Stimulated activated CD4-positive, alpha-beta T cell treated with anti-CD3 and anti-CD28 coated beads, Interleukin-15, amount 100 ng/mL, for 24 hours (primary cell): Measurements from ENCODE around the gene ADAMTSL1.
"Not testable (repeated sequence)": the region's sequence is repeated elsewhere in the genome, so short reads cannot be mapped to it uniquely, and the experiment has no call there.

Source experiments
- DNase-seq: peaks from one replicate; pipeline ENCODE4 v3.0.0-alpha.2; 2020

The ADAMTSL1 gene

DNA sequence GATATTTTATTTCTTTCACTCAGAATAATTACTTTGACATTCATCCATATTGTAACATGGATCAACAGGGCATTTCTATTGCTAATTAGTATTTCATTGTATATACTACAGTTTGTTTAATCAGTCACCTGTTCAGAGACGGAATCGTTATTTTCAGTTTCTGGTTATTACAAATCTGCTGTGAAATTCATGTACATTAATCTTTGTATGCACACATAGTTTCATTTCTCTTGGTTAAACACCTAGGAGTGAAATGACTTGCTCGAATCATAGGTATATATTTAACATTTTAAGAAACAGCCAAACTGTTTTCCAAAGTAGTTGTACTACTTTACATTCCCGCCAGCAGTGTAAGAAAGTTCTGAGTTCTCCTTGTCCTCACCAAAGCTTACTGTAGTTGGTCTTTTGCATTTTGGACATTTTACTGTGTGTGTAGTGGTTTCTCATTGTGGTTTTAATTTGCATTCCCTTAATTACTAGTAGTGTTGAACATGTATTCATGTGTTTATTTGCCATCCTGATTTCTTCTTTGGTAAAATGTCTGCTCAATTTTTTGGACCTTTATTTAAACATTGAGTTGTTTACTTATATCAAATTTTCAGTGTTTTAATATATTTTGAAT is 360.9 kb downstream of the ADAMTSL1 start:
- DNase-seq, result no peak

DNA sequence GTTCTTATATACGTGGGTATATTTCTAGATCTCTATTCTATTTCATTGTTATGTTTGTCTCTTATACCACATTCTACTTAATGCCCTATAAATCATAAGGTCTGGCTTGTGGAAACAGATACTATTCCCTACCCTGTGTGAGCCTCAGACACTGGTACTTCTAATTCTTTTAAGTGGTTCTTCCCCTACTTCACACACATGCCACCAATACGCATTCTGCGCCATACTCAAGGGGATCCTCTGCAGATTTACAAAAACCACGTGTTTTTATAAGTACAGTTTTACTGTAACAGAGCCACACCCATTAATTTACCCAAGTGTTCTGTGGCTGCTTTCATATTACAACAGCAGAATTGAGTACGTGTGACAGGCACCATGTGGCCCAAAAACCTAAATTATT is 363.4 kb downstream of the ADAMTSL1 start:
- no peak for DNase-seq

- DNase-seq, result no peak
Observed at GRCh38 chr9:18847576-18848275, 373.8 kb downstream of the ADAMTSL1 start.

- no peak for DNase-seq
Observed at GRCh38 chr9:18848657-18849056, 374.7 kb downstream of the ADAMTSL1 start.

GRCh38 chr9:18849270-18849669 is 375.3 kb downstream of the ADAMTSL1 start:
- DNase-seq, result no peak

GRCh38 chr9:18849890-18850677 is 376.1 kb downstream of the ADAMTSL1 start:
- no peak for DNase-seq

DNA sequence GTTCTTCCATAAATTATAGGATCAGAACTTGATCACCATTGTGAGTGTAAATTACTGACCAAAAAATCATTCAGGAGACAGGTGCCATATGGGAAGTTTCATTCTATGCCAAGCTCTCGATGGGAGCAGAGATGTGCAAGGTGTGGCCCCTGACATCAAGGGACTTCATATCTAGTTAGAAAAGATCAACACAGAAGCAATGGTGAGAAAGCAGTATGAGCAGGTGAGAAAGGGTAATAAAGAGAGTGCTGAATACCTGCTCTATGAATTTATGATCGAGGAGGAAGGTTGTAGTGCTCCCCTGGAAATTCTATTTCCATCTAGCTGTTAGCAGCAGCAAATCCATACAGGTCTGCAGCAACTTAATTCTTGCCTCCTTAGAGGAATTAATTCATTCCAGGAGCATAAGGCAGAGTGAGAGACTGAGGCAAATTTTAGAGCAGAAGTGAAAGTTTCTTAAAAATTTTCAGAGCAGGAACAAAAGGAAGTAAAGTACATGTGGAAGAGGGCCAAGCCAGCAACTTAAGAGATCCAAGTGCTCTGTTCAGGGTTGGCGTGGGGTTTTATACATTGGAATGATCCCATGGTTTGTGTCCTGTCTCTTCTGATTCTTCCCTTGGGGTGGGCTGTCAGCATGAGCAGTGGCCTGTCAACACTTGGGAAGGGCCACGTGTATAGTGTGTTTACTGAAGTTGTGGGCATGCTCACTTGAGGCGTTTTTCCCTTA is 377.3 kb downstream of the ADAMTSL1 start:
- DNase-seq, result no peak

DNA sequence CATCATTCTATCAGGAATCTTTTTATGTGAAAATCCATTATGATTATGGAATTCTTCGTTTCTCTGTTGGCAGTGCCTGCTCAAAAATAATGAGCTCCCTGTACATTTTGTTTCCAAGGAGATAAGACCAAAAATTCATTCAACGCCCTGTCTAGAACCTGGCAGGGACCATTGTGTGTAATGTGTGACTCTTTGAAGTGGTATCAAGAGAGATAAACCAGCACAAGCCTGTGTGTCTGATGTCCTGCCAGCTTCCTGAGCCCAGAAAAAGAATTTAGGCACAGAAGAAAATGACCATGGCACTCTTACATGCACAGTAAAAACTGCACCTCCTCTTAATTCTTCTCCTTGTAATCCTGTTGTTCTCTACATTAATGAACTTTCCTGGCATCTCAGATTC is 381.7 kb downstream of the ADAMTSL1 start:
- DNase-seq, result no peak

DNA sequence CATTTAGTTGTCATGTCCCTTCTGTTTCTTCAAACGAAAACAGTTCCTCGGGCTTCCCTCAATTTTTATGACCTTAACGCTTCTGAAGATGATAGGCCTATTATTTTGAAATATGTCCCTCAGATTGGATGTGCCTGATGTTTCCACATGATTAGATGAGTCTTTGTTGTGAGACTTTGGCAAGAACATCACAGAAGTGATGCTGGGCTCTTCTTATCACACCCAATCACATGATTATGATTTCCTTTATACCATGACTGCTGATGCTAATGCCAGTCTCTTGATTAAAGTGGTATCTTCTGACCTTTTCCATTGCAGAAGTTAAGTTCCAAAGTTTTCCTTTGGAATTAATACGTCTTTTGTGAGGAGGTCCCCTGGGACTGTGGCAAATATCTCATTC is 383.4 kb downstream of the ADAMTSL1 start:
- no peak for DNase-seq

DNA sequence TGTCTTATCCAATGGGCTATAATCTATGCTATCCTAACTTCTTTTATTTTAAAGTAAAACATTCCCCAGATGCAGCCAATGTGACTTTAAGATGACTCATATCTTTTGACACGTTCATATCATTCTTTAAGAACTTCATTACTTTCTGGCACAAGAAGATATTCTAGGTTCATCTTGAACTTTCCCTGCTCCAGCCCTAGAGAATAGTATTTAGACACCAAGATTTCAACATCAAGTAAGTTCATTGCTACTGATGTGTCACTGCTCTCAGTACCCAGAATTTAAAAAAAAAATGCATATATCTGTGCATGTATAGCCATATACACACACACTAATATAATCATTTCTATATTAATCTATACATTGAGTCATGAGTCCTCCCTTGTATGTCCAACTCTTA is 383.8 kb downstream of the ADAMTSL1 start:
- no peak for DNase-seq

- DNase-seq, result no peak
Observed at GRCh38 chr9:18861609-18862544, 387.9 kb downstream of the ADAMTSL1 start.

DNA sequence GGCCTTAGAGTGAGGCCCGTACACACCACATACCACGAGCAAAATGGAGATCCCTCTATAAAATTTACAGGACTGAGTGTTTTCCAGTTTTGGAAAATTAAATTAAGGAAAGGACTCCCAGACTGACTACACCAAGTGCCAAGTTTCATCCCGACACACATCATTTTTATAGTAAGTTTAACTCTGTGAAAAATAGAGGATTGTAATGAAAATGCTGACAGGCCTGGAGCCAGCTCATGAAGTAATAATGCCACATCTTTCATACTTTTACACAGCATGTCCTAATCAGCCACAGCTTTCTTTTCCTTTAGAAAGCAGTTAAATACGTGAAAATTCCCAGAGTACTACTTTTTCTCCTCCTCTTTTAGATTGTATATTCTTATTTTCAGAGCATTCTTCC is 389.8 kb downstream of the ADAMTSL1 start:
- no peak for DNase-seq

- no peak for DNase-seq
Observed at GRCh38 chr9:18864516-18864915, 390.6 kb downstream of the ADAMTSL1 start.

DNA sequence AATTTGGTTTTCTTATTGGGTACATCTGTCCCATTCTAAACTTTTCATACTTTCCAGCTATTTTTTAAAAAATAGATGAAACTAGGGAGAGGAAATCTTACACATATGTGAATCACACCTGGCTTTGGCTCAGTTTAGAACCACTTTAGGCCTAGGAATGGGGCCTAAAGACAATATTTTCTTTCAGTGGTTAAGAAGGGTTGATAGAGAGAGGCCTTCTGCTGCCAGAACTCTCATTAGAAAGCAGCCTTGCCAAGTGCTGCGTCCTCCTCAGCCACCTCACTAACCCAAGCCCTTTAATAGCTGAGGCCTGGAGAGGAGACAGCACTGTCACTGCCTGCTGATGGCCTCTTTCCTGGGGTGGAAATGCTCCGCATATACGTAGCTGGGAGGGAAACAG is 391.6 kb downstream of the ADAMTSL1 start:
- no peak for DNase-seq

GRCh38 chr9:18866121-18866831 is 392.3 kb downstream of the ADAMTSL1 start:
- no peak for DNase-seq

GRCh38 chr9:18869725-18870124 is 395.8 kb downstream of the ADAMTSL1 start:
- no peak for DNase-seq

- DNase-seq, result no peak
Observed at GRCh38 chr9:18874069-18874468, 400.1 kb downstream of the ADAMTSL1 start.

DNA sequence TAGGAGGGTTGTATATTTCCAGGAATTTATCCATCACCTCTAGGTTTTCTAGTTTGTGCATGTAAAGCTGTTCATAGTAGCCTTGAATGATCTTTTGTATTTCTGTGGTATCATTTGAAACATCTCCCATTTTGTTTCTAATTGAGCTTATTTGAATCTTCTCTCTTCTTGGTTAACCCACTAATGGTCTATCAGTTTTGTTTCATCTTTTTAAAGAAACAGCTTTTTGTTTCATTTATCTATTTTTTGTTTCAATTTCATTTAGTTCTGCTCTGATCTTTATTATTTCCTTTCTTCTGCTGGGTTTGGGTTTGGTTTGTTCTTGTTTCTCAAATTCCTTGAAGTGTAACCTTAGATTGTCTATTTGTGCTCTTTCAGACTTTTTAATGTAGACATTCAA is 401.0 kb downstream of the ADAMTSL1 start:
- DNase-seq, result not testable (repeated sequence)

DNA sequence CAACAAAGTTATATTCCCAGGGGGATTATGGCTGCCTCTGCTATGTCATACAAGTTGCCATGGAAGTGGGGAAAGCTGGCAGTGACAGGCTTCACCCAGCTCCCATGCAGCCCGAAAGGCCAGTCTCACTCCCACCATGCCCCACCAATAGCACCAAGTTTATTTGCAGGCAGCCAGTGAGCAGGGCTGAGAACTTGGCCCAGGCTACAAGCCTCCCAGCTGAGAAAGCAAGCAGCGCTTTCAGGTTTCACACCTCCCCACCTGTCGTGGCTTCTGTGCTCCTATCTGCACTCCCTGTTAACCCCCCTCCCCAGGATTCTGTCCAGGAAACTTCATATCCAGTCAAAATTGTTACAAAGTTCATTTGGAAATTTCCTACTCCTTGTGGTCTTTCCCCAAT is 404.0 kb downstream of the ADAMTSL1 start:
- DNase-seq, result no peak

GRCh38 chr9:18881758-18882157 is 407.8 kb downstream of the ADAMTSL1 start:
- DNase-seq, result no peak

DNA sequence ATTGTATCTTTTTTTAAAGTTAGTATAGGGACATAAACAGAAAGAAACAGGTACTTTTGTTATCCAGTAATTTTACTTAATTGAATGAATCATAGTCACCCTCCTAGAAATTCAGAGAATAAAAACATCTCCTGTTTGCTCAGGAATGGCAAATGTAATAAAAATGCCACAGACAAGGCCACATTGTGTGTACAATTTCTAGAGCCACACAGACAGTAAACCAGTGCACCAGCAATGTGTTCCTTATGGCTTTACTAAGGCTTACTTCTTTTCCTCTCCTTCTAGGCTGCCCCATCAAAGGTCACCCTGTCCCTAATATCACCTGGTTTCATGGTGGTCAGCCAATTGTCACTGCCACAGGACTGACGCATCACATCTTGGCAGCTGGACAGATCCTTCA is 413.6 kb downstream of the ADAMTSL1 start:
- no peak for DNase-seq

DNA sequence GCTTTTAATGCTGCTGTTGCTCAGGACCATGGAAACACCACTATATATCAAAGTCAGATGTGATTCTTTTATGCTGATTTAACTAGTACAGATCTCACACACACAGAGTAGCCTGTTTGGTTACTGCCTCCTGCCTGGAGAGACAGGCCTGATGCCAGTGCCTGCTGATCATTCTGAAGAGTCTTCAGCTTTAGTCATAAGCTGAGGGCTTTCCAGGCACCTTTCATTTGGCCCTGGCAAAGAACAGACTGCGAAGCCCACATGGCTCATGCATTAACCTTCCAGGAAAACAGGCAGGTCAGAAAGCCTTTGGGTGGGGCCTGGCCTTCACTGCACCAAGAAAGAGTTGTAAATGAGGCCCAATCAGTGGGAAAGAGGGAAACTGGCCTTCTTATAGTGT is 414.3 kb downstream of the ADAMTSL1 start:
- no peak for DNase-seq
